IPS-18c (cell line): ENCODE results near the gene ZNF585A.
"Not testable (repeated sequence)": the region's sequence is repeated elsewhere in the genome, so short reads cannot be mapped to it uniquely, and the experiment has no call there.

Source experiments
- H3K4me3 ChIP-seq: 2 replicates; pipeline ENCODE4 v1.7.0; 2013; ENCODE audit warnings: low read depth, mild to moderate bottlenecking, low read length, moderate library complexity; ENCODE audit not compliant: insufficient read depth
- H3K9me3 ChIP-seq: one replicate; pipeline ENCODE4 v1.6.1; 2013; ENCODE audit warnings: mild to moderate bottlenecking, low read length, moderate library complexity; ENCODE audit not compliant: control insufficient read depth, insufficient read depth

The ZNF585A gene

DNA sequence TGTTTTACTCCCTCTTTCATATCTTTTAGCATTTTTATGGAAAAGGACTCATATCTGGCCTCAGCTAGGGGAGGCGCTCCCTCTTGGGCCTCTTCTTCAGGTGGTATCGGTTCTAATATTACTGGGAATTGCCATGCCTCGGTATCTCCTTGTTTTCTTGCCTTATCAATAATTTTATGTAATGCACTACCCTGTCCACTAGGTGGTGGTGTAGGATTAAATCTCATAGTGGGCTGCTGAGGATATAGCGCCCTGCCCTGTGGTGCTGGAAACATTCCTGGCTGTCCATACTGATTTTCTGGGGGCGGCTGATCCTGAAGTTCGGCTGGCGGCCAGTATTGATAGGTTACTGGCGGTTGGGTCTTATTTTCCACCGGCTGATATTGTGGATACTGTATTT, 58.5 kb downstream of the ZNF585A start:
- H3K4me3 ChIP-seq: no peak overlapping the region

DNA sequence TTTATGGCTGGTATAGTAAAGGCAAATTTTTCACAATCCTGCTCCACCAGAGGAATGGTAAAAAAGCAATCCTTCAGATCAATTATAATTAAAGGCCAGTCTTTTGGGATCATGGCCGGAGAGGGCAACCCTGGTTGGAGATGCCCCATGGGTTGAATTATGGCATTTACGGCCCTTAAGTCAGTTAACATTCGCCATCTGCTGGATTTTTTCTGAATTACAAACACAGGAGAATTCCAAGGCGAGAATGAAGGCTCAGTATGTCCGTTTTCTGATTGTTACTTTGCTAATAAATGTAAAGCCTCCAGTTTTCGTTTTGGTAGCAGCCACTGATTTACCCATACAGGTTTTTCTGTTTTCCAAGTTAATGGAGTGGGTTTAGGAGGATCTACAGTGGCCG, 60.7 kb downstream of the ZNF585A start:
- not testable (repeated sequence) for H3K4me3 ChIP-seq
- H3K9me3 ChIP-seq: peaks cover 39% of the 10 kb centered on the region

More for the DNA sequence above, 58.5 kb downstream of the ZNF585A start:
- peaks cover 32% of the 10 kb centered on the region for H3K9me3 ChIP-seq

DNA sequence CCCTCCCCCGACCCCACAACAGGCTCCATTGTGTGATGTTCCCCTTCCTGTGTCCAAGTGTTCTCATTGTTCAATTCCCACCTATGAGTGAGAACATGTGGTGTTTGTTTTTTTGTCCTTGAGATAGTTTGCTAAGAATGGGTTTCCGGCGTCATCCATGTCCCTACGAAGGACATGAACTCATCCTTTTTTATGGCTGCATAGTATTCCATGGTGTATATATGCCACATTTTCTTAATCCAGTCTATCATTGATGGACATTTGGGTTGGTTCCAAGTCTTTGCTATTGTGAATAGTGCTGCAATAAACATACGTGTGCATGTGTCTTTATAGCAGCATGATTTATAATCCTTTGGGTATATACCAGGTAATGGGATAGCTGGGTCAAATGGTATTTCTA, 68.4 kb downstream of the ZNF585A start:
- H3K9me3 ChIP-seq: peaks cover 13% of the 10 kb centered on the region
- H3K4me3 ChIP-seq: not testable (repeated sequence)

DNA sequence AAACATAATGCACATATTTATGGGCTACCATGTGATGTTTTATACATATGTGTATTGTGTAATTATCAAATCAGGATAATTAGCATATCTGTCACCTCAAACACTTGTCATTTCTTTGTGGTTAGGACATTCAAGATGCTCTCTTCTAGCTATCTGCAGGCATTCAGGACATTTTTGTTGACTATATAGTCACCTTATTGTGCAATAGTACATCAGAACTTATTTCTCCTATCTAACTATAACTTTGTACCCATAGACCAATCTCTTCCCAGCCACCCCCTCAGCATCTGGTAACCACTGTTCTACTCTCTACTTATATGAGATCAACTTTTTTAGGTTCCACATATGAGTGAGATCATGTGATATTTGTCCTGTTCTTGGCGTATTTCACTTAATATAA, 73.9 kb downstream of the ZNF585A start:
- H3K9me3 ChIP-seq: peaks cover 5% of the 10 kb centered on the region

DNA sequence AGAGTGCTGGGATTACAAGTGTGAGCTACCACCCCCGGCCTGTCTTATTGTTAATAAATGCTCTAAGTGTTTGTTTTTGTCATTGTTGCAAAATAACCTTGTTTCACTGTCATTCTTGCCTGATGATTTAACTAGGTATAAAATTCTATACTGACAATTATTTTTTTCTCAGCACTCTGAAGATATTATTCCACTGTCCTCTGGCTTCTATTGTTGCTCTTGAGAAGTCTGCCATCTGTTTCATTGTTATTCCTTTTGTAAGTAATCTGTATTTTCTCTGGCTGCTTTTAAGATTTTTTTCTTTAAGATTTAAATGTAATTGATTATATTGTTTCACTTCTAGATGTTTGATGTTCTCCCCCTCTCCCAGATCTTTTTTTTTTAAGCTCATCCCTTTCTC, 76.6 kb downstream of the ZNF585A start:
- Histone ChIP-seq H3K9me3 (peaks cover 5% of the 10 kb centered on the region), H3K4me3 (no peak overlapping the region)

More for the DNA sequence above, 73.9 kb downstream of the ZNF585A start:
- H3K4me3 ChIP-seq: no peak overlapping the region
